SU-DHL-6 (cell line): ENCODE results near the gene MS4A3.

Source experiments
- EZH2phosphoT487 ChIP-seq: fragments of 200-600 bp; sonication (generic), shearing (Covaris generic); conservative IDR thresholded peaks from 2 replicates; pipeline ENCODE4 v1.6.1; 2018; ENCODE audit warnings: mild to moderate bottlenecking, antibody characterized with exemption, low read length, moderate library complexity, mixed read lengths
- TF ChIP-seq, protein P1 (sequence below): fragments of 200-600 bp; sonication (generic); IDR thresholded peaks from one replicate; pipeline ENCODE4 v1.5.1; 2017; ENCODE audit warnings: antibody characterized with exemption, mild to moderate bottlenecking, low read length, moderate library complexity; ENCODE audit not compliant: insufficient read depth, poor library complexity, severe bottlenecking

- TF ChIP-seq, protein P1, sequence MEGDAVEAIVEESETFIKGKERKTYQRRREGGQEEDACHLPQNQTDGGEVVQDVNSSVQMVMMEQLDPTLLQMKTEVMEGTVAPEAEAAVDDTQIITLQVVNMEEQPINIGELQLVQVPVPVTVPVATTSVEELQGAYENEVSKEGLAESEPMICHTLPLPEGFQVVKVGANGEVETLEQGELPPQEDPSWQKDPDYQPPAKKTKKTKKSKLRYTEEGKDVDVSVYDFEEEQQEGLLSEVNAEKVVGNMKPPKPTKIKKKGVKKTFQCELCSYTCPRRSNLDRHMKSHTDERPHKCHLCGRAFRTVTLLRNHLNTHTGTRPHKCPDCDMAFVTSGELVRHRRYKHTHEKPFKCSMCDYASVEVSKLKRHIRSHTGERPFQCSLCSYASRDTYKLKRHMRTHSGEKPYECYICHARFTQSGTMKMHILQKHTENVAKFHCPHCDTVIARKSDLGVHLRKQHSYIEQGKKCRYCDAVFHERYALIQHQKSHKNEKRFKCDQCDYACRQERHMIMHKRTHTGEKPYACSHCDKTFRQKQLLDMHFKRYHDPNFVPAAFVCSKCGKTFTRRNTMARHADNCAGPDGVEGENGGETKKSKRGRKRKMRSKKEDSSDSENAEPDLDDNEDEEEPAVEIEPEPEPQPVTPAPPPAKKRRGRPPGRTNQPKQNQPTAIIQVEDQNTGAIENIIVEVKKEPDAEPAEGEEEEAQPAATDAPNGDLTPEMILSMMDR = no peak
- no peak for TF ChIP-seq EZH2phosphoT487
These were observed 63.2 kb downstream of the MS4A3 start for GRCh38 chr11:60119710-60120109.
